A549 (cell line): ENCODE measurements around the gene SLC8A2. TPM values are rescaled to one million over a fixed set of nuclear protein-coding genes. Genes with fewer than 3 reads are reported as not detected.

Source experiments
- ATAC-seq, 2 experiments: fragments of 200-7000 bp in 1 of 2; fragments of >200 bp in 1 of 2; cut with Nextera tagmentation in 1 of 2; cut with Tn5 transposase in 1 of 2; 3 replicates each; pipeline versions ENCODE4 v1.8.0 to v1.9.1; 2018 to 2020; ENCODE audit warnings: mild to moderate bottlenecking in 1 of 2, moderate library complexity in 1 of 2
- CTCF ChIA-PET: fragments of 300-600 bp; sonication (Branson Sonifier 250); formaldehyde crosslinking; extraction: SDS; loops from one replicate; lab custom pipeline; 2021; ENCODE audit warnings: antibody characterized with exemption, inconsistent platforms; lab: Yijun Ruan, JAX
- POLR2A ChIA-PET: fragments of 350-600 bp; formaldehyde crosslinking; extraction: SDS; loops from one replicate; lab custom pipeline; 2021; ENCODE audit warnings: antibody characterized with exemption, inconsistent platforms; lab: Yijun Ruan, JAX
- DNase-seq, 2 experiments: peaks; one replicate each; pipeline versions ENCODE4 v3.0.0 to v3.0.0-alpha.2; 2011 to 2016; ENCODE audit warnings: low read depth in 1 of 2, low spot score in 1 of 2
- FAIRE-seq: peaks from 2 replicates; lab custom pipeline; 2011; peaks lifted over from hg19 to GRCh38; lab: Jason Lieb, UNC
- H3K27ac ChIP-seq, 2 experiments: fragments of >200 bp; sonication (Bioruptor Twin); formaldehyde crosslinking; 3 replicates each; pipeline ENCODE4 v1.5.1; 2016 to 2017
- H3K4me1 ChIP-seq: fragments of >200 bp; sonication (Bioruptor Twin); formaldehyde crosslinking; 3 replicates; pipeline ENCODE4 v1.6.1; 2016
- H3K4me2 ChIP-seq: fragments of >200 bp; sonication (Bioruptor Twin); formaldehyde crosslinking; 3 replicates; pipeline ENCODE4 v1.6.1; 2016
- H3K4me3 ChIP-seq: fragments of >200 bp; sonication (Bioruptor Twin); formaldehyde crosslinking; 3 replicates; pipeline ENCODE4 v1.5.1; 2016
- H3K9me3 ChIP-seq: fragments of >200 bp; sonication (Bioruptor Twin); formaldehyde crosslinking; 3 replicates; pipeline ENCODE4 v1.6.1; 2016
- BHLHE40 ChIP-seq: IDR thresholded peaks from 2 replicates; pipeline ENCODE4 v1.6.1; 2012; ENCODE audit warnings: low read depth, low read length, inconsistent platforms
- CBX8 ChIP-seq: fragments of 200-600 bp; sonication (generic); IDR thresholded peaks from 2 replicates; pipeline ENCODE4 v1.6.1; 2016
- CEBPB ChIP-seq, 2 experiments: fragments of >200 bp in 1 of 2; sonication (Bioruptor Twin) in 1 of 2; formaldehyde crosslinking in 1 of 2; IDR thresholded peaks; 2 replicates each; pipeline ENCODE4 v1.6.1; 2012 to 2016
- CTCF ChIP-seq: fragments of >200 bp; sonication (Bioruptor Twin); formaldehyde crosslinking; IDR thresholded peaks from 3 replicates; pipeline ENCODE4 v1.5.1; 2016
- HES2 ChIP-seq: fragments of >200 bp; sonication (Bioruptor Twin); formaldehyde crosslinking; IDR thresholded peaks from 2 replicates; pipeline ENCODE4 v1.6.1; 2016
- JUN ChIP-seq, 2 experiments: fragments of >200 bp; sonication (Bioruptor Twin); formaldehyde crosslinking; IDR thresholded peaks; 2 replicates in 1 of 2; 3 replicates in 1 of 2; pipeline ENCODE4 v1.6.1; 2016 to 2017
- KDM1A ChIP-seq: fragments of 200-600 bp; sonication (generic); IDR thresholded peaks from 2 replicates; pipeline ENCODE4 v1.6.1; 2016; ENCODE audit warnings: low read depth, mild to moderate bottlenecking
- KDM5A ChIP-seq: fragments of 200-600 bp; sonication (generic); IDR thresholded peaks from 2 replicates; pipeline ENCODE4 v1.6.1; 2016; ENCODE audit warnings: antibody characterized with exemption, mild to moderate bottlenecking
- MAX ChIP-seq: IDR thresholded peaks from 2 replicates; pipeline ENCODE4 v1.6.1; 2012
- NPAS2 ChIP-seq: fragments of 250-450 bp; sonication (Bioruptor Pico); IDR thresholded peaks from 2 replicates; pipeline ENCODE4 v1.8.0; 2022; ENCODE audit warnings: mild to moderate bottlenecking, moderate library complexity, borderline replicate concordance
- PHF8 ChIP-seq: fragments of 200-600 bp; sonication (generic); IDR thresholded peaks from 2 replicates; pipeline ENCODE4 v1.6.1; 2016; ENCODE audit warnings: low read depth, mild to moderate bottlenecking, antibody characterized with exemption, moderate library complexity, borderline replicate concordance
- POLR2AphosphoS2 ChIP-seq: conservative IDR thresholded peaks from 2 replicates; pipeline ENCODE4 v1.6.1; 2012; ENCODE audit warnings: low read length, improper control_type of control experiment, inconsistent platforms
- RCOR1 ChIP-seq: fragments of 150-350 bp; IDR thresholded peaks from 2 replicates; pipeline ENCODE4 v1.6.1; 2014; ENCODE audit warnings: antibody characterized with exemption, low read length, low read depth
- RNF2 ChIP-seq: fragments of 200-600 bp; sonication (generic); IDR thresholded peaks from 2 replicates; pipeline ENCODE4 v1.6.1; 2016; ENCODE audit warnings: low read depth, mild to moderate bottlenecking, antibody characterized with exemption, moderate library complexity, borderline replicate concordance
- SMC3 ChIP-seq: fragments of >200 bp; sonication (Bioruptor Twin); formaldehyde crosslinking; IDR thresholded peaks from 3 replicates; pipeline ENCODE4 v1.6.1; 2018; ENCODE audit warnings: inconsistent platforms
- TFCP2L1 ChIP-seq: fragments of 250-450 bp; sonication (Bioruptor Pico); IDR thresholded peaks from 2 replicates; pipeline ENCODE4 v1.5.0; 2021; ENCODE audit warnings: mild to moderate bottlenecking
- USF2 ChIP-seq: fragments of 450-650 bp; IDR thresholded peaks from 2 replicates; pipeline ENCODE4 v1.6.1; 2014; ENCODE audit warnings: antibody characterized with exemption
- ZFP36 ChIP-seq: fragments of 450-650 bp; IDR thresholded peaks from 2 replicates; pipeline ENCODE4 v1.6.1; 2014; ENCODE audit warnings: borderline replicate concordance; ENCODE audit not compliant: partially characterized antibody
- ZNF302 ChIP-seq: fragments of 250-450 bp; sonication (Bioruptor Pico); IDR thresholded peaks from 2 replicates; pipeline ENCODE4 v1.9.0; 2021; ENCODE audit warnings: inconsistent platforms, mild to moderate bottlenecking, moderate library complexity
- WGBS: methylation state at CpG from one replicate; pipeline ENCODE4 v1.1.6; 2017; ENCODE audit errors: missing lambda C conversion rate; 5-methylcytosine and 5-hydroxymethylcytosine counted together
- polyA plus RNA-seq, 4 experiments: library from polyadenylated mRNA; depleted of rRNA in 3 of 4; stranded (reverse); fragments of >200 nt; fragmentation: RNase III in 1 of 4; extraction: RNeasy Plus Mini Kit Qiagen cat#74134 plus additional on column Dnase treatment in 1 of 4; gene quantifications; 2 replicates in 3 of 4; 3 replicates in 1 of 4; pipeline ENCODE4 v1.2.3, GENCODE V29; 2011 to 2017
- TF ChIP-seq, protein P1 (sequence below): fragments of 250-450 bp; sonication (Bioruptor Pico); IDR thresholded peaks from 2 replicates; pipeline ENCODE4 v1.5.0; 2020; ENCODE audit warnings: low read depth, mild to moderate bottlenecking, moderate library complexity
- TF ChIP-seq, protein P2 (sequence below): IDR thresholded peaks from 2 replicates; pipeline ENCODE4 v1.6.1; 2012; ENCODE audit warnings: low read depth, borderline replicate concordance
- TF ChIP-seq, protein P3 (sequence below): fragments of 250-450 bp; sonication (Bioruptor Pico); IDR thresholded peaks from 2 replicates; pipeline ENCODE4 v1.5.0; 2021; ENCODE audit warnings: mild to moderate bottlenecking, moderate library complexity, borderline replicate concordance

SLC8A2 gene
- polyA plus RNA-seq, 2 of the 4 experiments (the other 2 are of a cell fraction) = 0.15 to 0.35 TPM

GRCh38 chr19:47448360-47448727 lies 23.3 kb downstream of the SLC8A2 start:
- FAIRE-seq = no peak
- Histone ChIP-seq H3K4me2 (no peak overlapping the region), H3K4me1 (peaks cover 26% of the 10 kb centered on the region), H3K4me3 (no peak overlapping the region), H3K9me3 (no peaks in the 10 kb centered on the region)
- 40% methylated on average over 9 of the region's 9 CpGs for WGBS
- ATAC-seq = no peak
- CTCF ChIA-PET = interaction anchor here (1.4 to 28.3 kb wide), 4 partner anchors 13 to 295 kb away, joined by 3 to 901 read pairs (median 62); partner anchors contain the start of genes EHD2 and KPTN
- no peak for DNase-seq
- TF ChIP-seq KDM1A (peak; percentile 64; the same call in 1 of the 2 replicates), ZFP36 (peak; percentile 97), RNF2 (no peak)
- TF ChIP-seq, all 56 proteins: peak for 2
- H3K27ac ChIP-seq = no peak overlapping the region
- POLR2A ChIA-PET = interaction anchor here (0.7 kb wide), 1 partner anchor 275 kb away, joined by 4 read pairs; no protein-coding TSS in a partner anchor

- 78% methylated on average over 67 of the region's 95 CpGs for WGBS
- ATAC-seq = peak; percentile 54 to 72
- POLR2A ChIA-PET = interaction anchor here (0.7 to 1.2 kb wide), 3 partner anchors 11 to 276 kb away, joined by 3 to 4 read pairs (median 4); partner anchors contain the start of gene KPTN
- TF ChIP-seq CTCF (no peak), SMC3 (no peak), USF2 (peak; percentile 52), JUN (IDR thresholded peaks at IDR 0.05) (no peak), NPAS2 (CRISPR knock-in tag) (0 out of 2 replicates have a peak, but pooled peaks have one; percentile 28), KDM5A (no peak), POLR2AphosphoS2 (no peak), PHF8 (no peak), RCOR1 (no peak), CEBPB (IDR thresholded peaks at IDR 0.05) (no peak), ZNF302 (CRISPR knock-in tag) (no peak), CBX8 (no peak), TFCP2L1 (CRISPR knock-in tag) (no peak), HES2 (no peak), RNF2 (no peak), BHLHE40 (no peak), MAX (peak; percentile 88)
- TF ChIP-seq, protein P1, sequence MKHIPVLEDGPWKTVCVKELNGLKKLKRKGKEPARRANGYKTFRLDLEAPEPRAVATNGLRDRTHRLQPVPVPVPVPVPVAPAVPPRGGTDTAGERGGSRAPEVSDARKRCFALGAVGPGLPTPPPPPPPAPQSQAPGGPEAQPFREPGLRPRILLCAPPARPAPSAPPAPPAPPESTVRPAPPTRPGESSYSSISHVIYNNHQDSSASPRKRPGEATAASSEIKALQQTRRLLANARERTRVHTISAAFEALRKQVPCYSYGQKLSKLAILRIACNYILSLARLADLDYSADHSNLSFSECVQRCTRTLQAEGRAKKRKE (CRISPR knock-in tag) = no peak
- TF ChIP-seq, protein P2, sequence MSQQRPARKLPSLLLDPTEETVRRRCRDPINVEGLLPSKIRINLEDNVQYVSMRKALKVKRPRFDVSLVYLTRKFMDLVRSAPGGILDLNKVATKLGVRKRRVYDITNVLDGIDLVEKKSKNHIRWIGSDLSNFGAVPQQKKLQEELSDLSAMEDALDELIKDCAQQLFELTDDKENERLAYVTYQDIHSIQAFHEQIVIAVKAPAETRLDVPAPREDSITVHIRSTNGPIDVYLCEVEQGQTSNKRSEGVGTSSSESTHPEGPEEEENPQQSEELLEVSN = peak; percentile 93
- TF ChIP-seq, protein P3, sequence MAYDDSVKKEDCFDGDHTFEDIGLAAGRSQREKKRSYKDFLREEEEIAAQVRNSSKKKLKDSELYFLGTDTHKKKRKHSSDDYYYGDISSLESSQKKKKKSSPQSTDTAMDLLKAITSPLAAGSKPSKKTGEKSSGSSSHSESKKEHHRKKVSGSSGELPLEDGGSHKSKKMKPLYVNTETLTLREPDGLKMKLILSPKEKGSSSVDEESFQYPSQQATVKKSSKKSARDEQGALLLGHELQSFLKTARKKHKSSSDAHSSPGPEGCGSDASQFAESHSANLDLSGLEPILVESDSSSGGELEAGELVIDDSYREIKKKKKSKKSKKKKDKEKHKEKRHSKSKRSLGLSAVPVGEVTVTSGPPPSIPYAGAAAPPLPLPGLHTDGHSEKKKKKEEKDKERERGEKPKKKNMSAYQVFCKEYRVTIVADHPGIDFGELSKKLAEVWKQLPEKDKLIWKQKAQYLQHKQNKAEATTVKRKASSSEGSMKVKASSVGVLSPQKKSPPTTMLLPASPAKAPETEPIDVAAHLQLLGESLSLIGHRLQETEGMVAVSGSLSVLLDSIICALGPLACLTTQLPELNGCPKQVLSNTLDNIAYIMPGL (CRISPR knock-in tag) = no peak
- Histone ChIP-seq H3K4me3 (peak overlapping the region; percentile 50), H3K4me2 (peak overlapping the region; percentile 91), H3K27ac (peak overlapping the region; percentile 46 to 51; a peak in 5 of 6 replicates), H3K4me1 (peaks cover 26% of the 10 kb centered on the region), H3K9me3 (no peaks in the 10 kb centered on the region)
- CTCF ChIA-PET = interaction anchor here (1.1 to 28.3 kb wide), 7 partner anchors 12 to 296 kb away, joined by 3 to 901 read pairs (median 16); partner anchors contain the start of genes EHD2, KPTN and NAPA
- peak; percentile 67 to 92 for DNase-seq
- FAIRE-seq = no peak
These were observed 24.0 kb downstream of the SLC8A2 start for GRCh38 chr19:47447470-47448359.
